Liver (tissue), 9 donors: Measurements from ENCODE around the gene ANO7. TPM values are rescaled to one million over a fixed set of nuclear protein-coding genes. Genes with fewer than 3 reads are reported as not detected.

ENCODE experiments used
- DNase-seq: peaks from one replicate; pipeline ENCODE4 v3.0.0-alpha.2; 2017; ENCODE audit warnings: low spot score
- H3K27ac ChIP-seq, 2 donors: one replicate each; pipeline ENCODE4 v1.7.0; 2013; ENCODE audit warnings: inconsistent platforms in 2 of 2, low read length in 2 of 2, control low read depth in 1 of 2, low read depth in 1 of 2, mild to moderate bottlenecking in 1 of 2
- H3K27me3 ChIP-seq, 4 donors: one replicate each; pipeline versions ENCODE4 v1.6.1 to v1.7.0; 2013; ENCODE audit warnings: low read length in 3 of 4, inconsistent platforms in 1 of 4, mild to moderate bottlenecking in 1 of 4, moderate library complexity in 1 of 4; ENCODE audit not compliant: control insufficient read depth in 4 of 4, insufficient read depth in 4 of 4
- H3K36me3 ChIP-seq, 4 donors: one replicate each; pipeline versions ENCODE4 v1.6.1 to v1.7.0; 2013; ENCODE audit warnings: low read length in 3 of 4, mild to moderate bottlenecking in 3 of 4, low read depth in 1 of 4, moderate library complexity in 1 of 4; ENCODE audit not compliant: control insufficient read depth in 4 of 4, insufficient read depth in 3 of 4
- H3K4me1 ChIP-seq, 4 donors: one replicate each; pipeline versions ENCODE4 v1.6.1 to v1.7.0; 2013; ENCODE audit warnings: low read length in 3 of 4, mild to moderate bottlenecking in 3 of 4, moderate library complexity in 1 of 4; ENCODE audit not compliant: control insufficient read depth in 4 of 4, insufficient read depth in 4 of 4
- H3K4me3 ChIP-seq, 3 donors: one replicate each; pipeline versions ENCODE4 v1.6.1 to v1.7.0; 2013; ENCODE audit warnings: low read length in 3 of 3, control low read depth in 1 of 3, low read depth in 1 of 3, mild to moderate bottlenecking in 1 of 3
- H3K9ac ChIP-seq, 2 donors: one replicate each; pipeline ENCODE4 v1.7.0; 2013; ENCODE audit warnings: low read length in 2 of 2, mild to moderate bottlenecking in 2 of 2, moderate library complexity in 2 of 2, control low read depth in 1 of 2, low read depth in 1 of 2
- H3K9me3 ChIP-seq, 4 donors: one replicate each; pipeline versions ENCODE4 v1.6.1 to v1.7.0; 2013; ENCODE audit warnings: low read length in 3 of 4; ENCODE audit not compliant: control insufficient read depth in 4 of 4
- CTCF ChIP-seq: fragments of 150-350 bp; IDR thresholded peaks from 2 replicates; pipeline ENCODE4 v1.5.1; 2017; ENCODE audit warnings: improper control_type of control experiment, low read depth, low read length; ENCODE audit not compliant: missing input control
- FOXA1 ChIP-seq: IDR thresholded peaks from 2 replicates; pipeline ENCODE4 v1.6.1; 2016; ENCODE audit warnings: antibody characterized with exemption
- FOXA2 ChIP-seq: IDR thresholded peaks from 2 replicates; pipeline ENCODE4 v1.6.1; 2016; ENCODE audit warnings: antibody characterized with exemption
- HNF4A ChIP-seq, 2 donors: conservative IDR thresholded peaks; 2 replicates each; pipeline ENCODE4 v1.6.1; 2016; ENCODE audit warnings: antibody characterized with exemption in 2 of 2, mild to moderate bottlenecking in 2 of 2
- JUND ChIP-seq, 2 donors: IDR thresholded peaks; 2 replicates each; pipeline ENCODE4 v1.6.1; 2016; ENCODE audit warnings: antibody characterized with exemption in 2 of 2
- NR2F2 ChIP-seq: IDR thresholded peaks from 2 replicates; pipeline ENCODE4 v1.6.1; 2016; ENCODE audit warnings: antibody characterized with exemption
- RAD21 ChIP-seq, 2 donors: IDR thresholded peaks; 2 replicates each; pipeline ENCODE4 v1.6.1; 2016; ENCODE audit warnings: antibody characterized with exemption in 2 of 2, mild to moderate bottlenecking in 2 of 2
- REST ChIP-seq: IDR thresholded peaks from 2 replicates; pipeline ENCODE4 v1.6.1; 2016; ENCODE audit warnings: antibody characterized with exemption, mild to moderate bottlenecking
- SP1 ChIP-seq: IDR thresholded peaks from 2 replicates; pipeline ENCODE4 v1.6.1; 2018; ENCODE audit warnings: antibody characterized with exemption, mild to moderate bottlenecking
- TAF1 ChIP-seq: conservative IDR thresholded peaks from 2 replicates; pipeline ENCODE4 v1.6.1; 2016; ENCODE audit warnings: antibody characterized with exemption, mild to moderate bottlenecking
- YY1 ChIP-seq: IDR thresholded peaks from 2 replicates; pipeline ENCODE4 v1.6.1; 2016; ENCODE audit warnings: antibody characterized with exemption, mild to moderate bottlenecking
- WGBS: extraction: QIAGEN DNeasy Blood & Tissue Kit; methylation state at CpG from one replicate; pipeline ENCODE4 v1.1.7; 2013; 5-methylcytosine and 5-hydroxymethylcytosine counted together
- polyA plus RNA-seq, 2 donors: library from polyadenylated mRNA; stranded (reverse) in 1 of 2; unstranded in 1 of 2; fragments of 200-250 nt in 1 of 2; fragments of >200 nt in 1 of 2; fragmentation: Nextera tagmentation in 1 of 2; extraction: Ambion mirVana in 1 of 2; gene quantifications; one replicate each; pipeline versions ENCODE4 v1.2.1 to v1.2.3, GENCODE V29; 2013 to 2015
- total RNA-seq, 2 donors: library from RNA; depleted of rRNA; stranded (reverse); fragments of >200 nt; gene quantifications; one replicate each; pipeline ENCODE4 v1.2.3, GENCODE V29; 2014
- TF ChIP-seq, protein P1 (sequence below): IDR thresholded peaks from 2 replicates; pipeline ENCODE4 v1.6.1; 2016; ENCODE audit warnings: antibody characterized with exemption
- TF ChIP-seq, protein P2 (sequence below): IDR thresholded peaks from 2 replicates; pipeline ENCODE4 v1.6.1; 2016; ENCODE audit warnings: antibody characterized with exemption
- TF ChIP-seq, protein P3 (sequence below): IDR thresholded peaks from 2 replicates; pipeline ENCODE4 v1.6.1; 2016; ENCODE audit warnings: antibody characterized with exemption
- donor health status: healthy.
- donor health status: healthy.
- donor health status: healthy.
- donor health status: healthy.
- donor health status: healthy.

ANO7 gene
- total and polyA plus RNA-seq, 4 donors, result 0.25 to 0.70 (median 0.45) TPM

GRCh38 chr2:241182531-241183133, 5.8 kb upstream of the ANO7 start:
- TF ChIP-seq YY1, result no peak
- TF ChIP-seq, protein P1, sequence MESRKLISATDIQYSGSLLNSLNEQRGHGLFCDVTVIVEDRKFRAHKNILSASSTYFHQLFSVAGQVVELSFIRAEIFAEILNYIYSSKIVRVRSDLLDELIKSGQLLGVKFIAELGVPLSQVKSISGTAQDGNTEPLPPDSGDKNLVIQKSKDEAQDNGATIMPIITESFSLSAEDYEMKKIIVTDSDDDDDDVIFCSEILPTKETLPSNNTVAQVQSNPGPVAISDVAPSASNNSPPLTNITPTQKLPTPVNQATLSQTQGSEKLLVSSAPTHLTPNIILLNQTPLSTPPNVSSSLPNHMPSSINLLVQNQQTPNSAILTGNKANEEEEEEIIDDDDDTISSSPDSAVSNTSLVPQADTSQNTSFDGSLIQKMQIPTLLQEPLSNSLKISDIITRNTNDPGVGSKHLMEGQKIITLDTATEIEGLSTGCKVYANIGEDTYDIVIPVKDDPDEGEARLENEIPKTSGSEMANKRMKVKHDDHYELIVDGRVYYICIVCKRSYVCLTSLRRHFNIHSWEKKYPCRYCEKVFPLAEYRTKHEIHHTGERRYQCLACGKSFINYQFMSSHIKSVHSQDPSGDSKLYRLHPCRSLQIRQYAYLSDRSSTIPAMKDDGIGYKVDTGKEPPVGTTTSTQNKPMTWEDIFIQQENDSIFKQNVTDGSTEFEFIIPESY, result no peak
- no peak for TF ChIP-seq RAD21 (IDR thresholded peaks at IDR 0.05)
- TF ChIP-seq HNF4A (conservative IDR thresholded peaks at IDR 0.05), result no peak
- TF ChIP-seq JUND (IDR thresholded peaks at IDR 0.05), result no peak
- TF ChIP-seq CTCF, result no peak
- TF ChIP-seq FOXA2, result no peak
- TF ChIP-seq NR2F2, result no peak
- no peak for TF ChIP-seq SP1
- Histone ChIP-seq H3K27me3 (no peaks in the 10 kb centered on the region), H3K4me1 (no peaks in the 10 kb centered on the region), H3K9ac (no peak overlapping the region), H3K27ac (no peak overlapping the region), H3K4me3 (no peak overlapping the region), H3K9me3 (no peaks in the 10 kb centered on the region), H3K36me3 (peaks cover 0 to 20% (median 11%) of the 10 kb centered on the region in 4 donors)
- no peak for DNase-seq
- 97% methylated on average over 28 of the region's 28 CpGs for WGBS

DNA sequence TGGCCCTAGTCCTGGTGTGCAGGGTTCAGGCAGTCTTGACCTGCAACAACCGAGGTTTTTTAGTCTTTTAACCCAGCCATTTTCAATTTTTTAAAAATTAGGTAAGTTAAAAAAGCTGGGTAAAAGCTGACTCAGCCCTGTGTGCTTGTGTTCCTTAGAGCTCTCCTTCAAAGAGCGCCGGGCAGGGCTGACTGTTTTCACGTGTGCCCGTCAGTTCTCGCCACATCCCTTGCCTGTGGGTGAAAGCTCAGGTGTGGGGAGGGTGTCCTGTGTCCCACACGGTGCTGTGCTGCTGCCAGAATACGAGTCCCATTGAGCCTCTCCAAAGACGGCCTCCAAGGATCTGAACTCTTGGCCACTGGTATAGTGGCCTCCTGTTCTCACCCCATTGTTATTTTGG, 5.3 kb upstream of the ANO7 start:
- DNase-seq, result no peak
- Histone ChIP-seq H3K27me3 (no peaks in the 10 kb centered on the region), H3K4me3 (no peak overlapping the region), H3K27ac (no peak overlapping the region), H3K4me1 (no peaks in the 10 kb centered on the region), H3K9ac (no peak overlapping the region), H3K36me3 (peaks cover 0 to 20% (median 8%) of the 10 kb centered on the region in 4 donors), H3K9me3 (no peaks in the 10 kb centered on the region)
- TF ChIP-seq TAF1 (no peak), REST (no peak), CTCF (no peak), JUND (IDR thresholded peaks at IDR 0.05) (no peak), FOXA1 (no peak)
- TF ChIP-seq, protein P2, sequence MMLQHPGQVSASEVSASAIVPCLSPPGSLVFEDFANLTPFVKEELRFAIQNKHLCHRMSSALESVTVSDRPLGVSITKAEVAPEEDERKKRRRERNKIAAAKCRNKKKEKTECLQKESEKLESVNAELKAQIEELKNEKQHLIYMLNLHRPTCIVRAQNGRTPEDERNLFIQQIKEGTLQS, result no peak
- TF ChIP-seq, protein P3, sequence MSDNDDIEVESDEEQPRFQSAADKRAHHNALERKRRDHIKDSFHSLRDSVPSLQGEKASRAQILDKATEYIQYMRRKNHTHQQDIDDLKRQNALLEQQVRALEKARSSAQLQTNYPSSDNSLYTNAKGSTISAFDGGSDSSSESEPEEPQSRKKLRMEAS, result no peak
- WGBS, result 96% methylated on average over 9 of the region's 9 CpGs
